IPS-18c (cell line): Measurements from ENCODE around the gene SAPCD1.
"Not testable (repeated sequence)": the region's sequence is repeated elsewhere in the genome, so short reads cannot be mapped to it uniquely, and the experiment has no call there.

Experiments used
- H3K4me3 ChIP-seq: 2 replicates; pipeline ENCODE4 v1.7.0; 2013; ENCODE audit warnings: low read depth, mild to moderate bottlenecking, low read length, moderate library complexity; ENCODE audit not compliant: insufficient read depth
- H3K9me3 ChIP-seq: one replicate; pipeline ENCODE4 v1.6.1; 2013; ENCODE audit warnings: mild to moderate bottlenecking, low read length, moderate library complexity; ENCODE audit not compliant: control insufficient read depth, insufficient read depth

The SAPCD1 gene

DNA sequence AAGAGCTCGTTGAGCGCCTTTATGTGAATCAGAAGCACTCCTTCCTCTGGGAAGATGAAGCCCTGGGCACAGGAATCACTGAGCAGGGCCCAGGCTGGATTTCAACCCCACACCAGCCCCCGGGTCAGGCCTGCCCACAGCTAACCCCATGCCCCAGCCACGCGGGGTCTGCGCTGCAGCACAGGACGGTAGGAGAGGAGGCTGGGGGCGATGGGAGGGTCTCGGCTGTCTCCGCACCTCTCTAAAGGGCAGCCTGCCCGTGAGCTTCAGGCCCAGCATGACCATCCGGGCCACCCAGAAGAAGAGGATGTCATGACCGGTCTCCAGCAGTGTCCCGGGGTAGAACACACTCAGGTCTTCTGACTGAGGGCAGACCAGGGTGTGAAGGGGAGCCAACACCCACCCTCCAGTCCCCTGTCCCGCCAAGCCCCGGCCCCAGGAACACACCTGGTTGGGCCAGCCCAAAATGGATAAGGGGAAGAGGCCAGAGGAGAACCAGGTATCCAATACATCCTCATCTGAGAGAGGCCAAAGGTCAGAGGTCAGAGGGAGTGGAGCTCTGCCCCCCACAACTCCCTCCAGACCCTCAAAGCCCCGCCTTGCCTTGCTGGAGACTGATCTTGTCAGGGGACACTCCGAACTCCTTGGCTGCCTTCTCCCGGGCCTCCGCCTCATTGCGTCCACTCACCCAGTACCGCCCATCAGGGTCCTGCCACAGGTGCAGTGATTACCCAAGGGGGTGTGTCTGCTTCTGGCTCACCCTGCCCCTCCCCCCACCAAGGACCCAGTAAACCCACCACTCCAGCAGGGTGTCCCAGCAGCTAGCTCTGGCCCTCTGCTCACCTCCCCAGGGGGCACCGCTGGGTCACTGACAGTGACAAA is 19.0 kb downstream of the SAPCD1 start:
- H3K9me3 ChIP-seq: no peaks in the 10 kb centered on the region
- no peak overlapping the region for H3K4me3 ChIP-seq

DNA sequence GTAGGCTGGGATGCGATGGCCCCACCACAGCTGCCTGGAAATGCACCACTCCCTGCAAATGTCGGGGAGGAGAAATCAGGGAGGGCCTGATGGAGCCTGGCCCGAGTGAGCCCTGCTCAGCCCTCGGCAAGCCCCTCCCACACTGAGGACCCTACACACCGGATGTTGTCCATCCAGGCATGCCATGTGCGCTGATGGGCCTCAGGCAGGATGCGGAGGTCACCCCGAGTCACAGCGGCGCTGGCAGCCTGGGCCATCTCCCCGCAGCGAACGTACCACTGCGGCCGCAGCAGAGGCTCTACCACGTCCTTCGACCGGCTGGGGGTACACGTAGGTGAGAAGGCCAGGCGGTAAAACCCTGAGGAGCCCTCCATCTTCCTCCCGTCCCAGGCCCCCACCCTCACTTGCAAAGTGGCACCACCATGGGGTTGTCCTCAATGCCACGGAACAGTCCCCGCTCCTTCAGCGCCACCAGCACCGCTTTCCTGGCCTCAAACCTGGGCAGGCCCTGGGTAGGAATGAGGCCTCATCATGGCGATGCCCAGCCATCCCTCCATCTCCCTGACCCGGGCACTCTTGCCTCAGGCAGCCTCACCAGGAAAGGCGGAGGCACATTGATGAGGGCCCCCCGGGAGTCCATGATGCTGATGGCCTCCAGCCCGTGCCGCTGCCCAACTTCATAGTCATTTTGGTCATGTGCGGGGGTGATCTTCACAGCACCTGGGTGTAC is 19.8 kb downstream of the SAPCD1 start:
- H3K4me3 ChIP-seq: no peak overlapping the region
- no peaks in the 10 kb centered on the region for H3K9me3 ChIP-seq

DNA sequence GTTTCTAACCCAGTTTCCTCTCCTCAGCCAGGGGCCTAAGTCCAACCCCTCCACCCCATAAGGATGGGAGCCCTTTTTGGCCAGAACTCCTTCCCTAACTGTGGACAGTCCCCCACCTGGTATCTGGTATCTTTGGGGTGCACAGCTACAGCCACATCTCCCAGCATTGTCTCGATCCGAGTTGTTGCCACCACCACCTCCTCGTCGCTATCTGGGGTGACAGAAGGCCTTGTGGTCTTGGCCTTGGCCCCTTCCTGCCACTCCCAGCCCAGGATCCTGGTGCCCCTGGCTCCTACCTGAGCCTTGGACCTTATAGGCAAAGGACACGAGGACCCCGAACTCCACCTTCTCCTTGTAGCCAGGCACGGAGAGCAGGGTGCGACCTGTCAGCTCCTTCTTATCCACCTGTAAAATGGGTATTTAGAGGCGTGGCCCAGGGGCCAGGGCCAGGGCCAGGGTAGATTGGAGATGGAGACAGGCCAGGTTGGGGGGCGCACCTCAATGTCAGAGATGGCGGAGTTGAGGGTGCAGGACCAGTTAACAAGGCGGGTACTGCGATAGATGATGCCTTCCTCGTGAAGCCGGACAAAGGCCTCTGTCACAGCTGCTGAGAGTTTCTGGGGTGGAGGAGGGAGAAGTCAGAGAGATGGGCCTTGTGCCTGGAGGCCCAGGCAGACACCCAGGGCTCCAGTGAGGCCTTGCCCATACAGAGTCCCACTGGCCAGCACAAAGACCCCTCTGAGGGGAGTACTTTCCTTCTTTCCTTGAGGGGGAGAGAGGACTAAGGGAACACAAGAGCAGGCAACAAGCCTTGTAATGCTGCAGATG is 21.9 kb downstream of the SAPCD1 start:
- Histone ChIP-seq H3K9me3 (no peaks in the 10 kb centered on the region), H3K4me3 (no peak overlapping the region)

DNA sequence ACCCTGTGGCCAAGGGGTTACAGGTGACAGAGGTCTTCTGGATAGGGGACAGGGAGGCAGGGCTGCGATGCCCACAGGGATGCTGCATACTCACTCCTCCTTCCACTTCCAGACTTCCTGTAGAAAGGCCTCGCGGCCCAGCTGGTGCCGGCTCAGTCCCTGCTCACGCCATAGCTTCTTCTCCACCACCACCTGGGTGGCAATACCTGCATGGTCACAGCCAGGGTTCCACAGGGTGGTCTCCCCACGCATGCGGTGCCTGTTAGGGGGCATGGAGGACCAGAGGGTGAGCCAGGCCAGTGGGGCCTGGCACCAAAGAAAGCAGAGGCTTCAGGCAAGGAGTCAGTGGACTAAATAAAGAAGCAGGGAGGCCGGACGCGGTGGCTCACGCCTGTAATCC is 23.0 kb downstream of the SAPCD1 start:
- no peak overlapping the region for H3K4me3 ChIP-seq
- no peaks in the 10 kb centered on the region for H3K9me3 ChIP-seq

DNA sequence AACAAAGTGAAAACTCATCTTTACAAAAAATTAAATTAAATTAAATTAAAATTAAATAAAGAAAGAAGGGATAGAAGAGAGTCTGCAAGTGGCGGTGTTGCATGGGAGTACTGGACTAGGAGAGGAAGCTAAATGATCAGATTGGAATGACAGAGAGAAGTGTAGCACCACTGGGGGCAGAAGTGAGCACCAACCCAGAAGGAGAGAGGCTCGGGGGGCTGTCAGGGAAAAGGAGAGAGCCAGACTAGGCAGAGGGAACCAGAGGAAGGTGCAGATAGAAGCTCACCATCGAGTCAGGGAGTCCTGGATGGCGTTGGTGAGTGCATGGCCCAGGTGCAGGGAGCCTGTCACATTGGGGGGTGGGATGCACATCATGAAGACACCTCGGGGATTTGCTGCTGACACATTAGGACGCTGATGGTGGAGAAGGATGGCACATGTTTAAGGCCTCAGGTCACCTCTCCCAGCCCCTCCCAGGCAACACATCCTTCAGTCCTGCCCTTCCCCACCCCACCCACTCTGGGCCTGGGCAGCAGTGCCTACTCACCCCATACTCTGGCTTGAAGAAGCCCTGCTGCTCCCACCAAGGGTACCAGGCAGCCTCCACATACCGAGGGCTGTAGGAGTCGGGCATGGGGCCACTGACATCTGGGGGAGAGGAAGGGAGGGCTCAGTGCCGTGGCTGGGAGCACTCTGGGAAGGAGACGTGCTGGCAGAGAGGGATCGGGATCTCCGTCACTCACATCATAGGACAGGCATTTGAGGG is 29.1 kb downstream of the SAPCD1 start:
- no peak overlapping the region for H3K4me3 ChIP-seq
- no peaks in the 10 kb centered on the region for H3K9me3 ChIP-seq

DNA sequence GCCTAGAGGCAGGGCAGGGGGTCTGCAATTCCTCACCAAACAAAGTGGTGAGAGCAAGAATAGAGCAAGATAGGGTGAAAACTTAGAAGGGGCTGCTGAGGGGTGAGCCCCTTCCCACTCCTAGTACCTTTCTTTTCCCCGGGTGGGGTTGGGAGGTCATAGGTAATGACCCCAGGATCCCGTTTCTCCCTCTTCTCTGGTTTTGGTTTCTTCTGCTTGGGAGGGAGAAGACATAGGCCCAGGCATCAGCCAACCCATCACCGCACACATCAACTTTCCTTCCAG is 29.6 kb downstream of the SAPCD1 start:
- Histone ChIP-seq H3K9me3 (no peaks in the 10 kb centered on the region), H3K4me3 (no peak overlapping the region)

DNA sequence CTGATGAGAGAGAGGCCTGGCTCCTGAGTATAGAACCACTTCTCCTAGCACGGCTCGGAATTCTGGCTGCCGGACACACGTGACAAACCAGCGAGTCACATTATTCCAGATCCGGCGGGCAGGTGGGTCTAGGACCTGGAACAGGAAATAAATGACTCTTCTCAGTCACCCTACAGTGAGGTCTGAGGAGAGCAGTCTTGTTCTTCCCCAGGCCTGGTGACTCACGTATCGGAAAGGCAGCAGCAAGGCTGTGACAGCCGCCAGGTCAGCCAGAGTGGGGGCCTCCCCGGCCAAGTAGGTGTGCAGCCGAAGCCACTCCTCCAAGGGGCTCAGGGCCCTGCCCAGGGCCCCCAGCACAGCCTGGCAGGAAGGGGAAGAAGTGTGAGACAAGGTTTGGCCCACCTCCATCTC is 30.3 kb downstream of the SAPCD1 start:
- H3K4me3 ChIP-seq: no peak overlapping the region
- no peaks in the 10 kb centered on the region for H3K9me3 ChIP-seq

DNA sequence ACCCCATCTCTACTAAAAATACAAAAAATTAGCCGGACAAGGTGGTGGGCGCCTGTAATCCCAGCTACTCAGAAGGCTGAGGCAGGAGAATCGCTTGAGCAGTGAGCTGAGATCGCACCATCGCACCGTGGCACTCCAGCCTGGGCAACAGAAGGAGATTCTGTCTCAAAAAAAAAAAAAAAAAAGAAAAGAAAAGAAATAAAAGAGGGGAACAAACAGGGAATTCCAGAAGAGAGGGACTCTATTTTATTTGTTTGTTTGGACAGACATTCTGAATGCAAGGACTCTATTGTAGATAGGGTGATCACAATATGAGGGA is 31.4 kb downstream of the SAPCD1 start:
- H3K4me3 ChIP-seq, H3K9me3 ChIP-seq: not testable (repeated sequence)

DNA sequence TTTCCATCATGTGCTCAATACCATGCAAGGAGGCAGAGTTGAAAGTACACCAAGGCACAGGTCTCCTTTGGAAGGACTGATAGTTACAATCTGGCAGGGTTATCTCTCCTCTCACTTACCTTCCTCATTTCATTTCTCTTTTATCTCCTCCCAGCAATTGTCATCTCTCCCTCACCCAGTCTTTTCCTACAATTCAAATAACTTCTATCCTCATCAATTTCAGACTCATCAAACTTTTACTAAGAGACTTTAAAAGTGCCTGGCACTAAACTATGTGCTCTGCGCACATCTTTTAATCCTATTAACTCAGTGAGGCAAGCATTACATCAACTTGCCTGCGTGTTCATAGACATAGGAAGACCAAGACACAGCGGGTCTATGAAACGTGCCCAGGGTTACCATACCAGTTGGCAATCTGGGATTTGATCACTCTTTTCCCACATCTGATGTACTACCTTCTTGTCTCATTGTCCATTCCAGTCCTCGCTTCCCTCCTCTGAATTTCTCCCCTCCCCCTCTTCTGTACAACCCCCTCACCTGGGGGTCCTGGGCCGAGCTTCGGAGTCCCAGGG is 31.9 kb downstream of the SAPCD1 start:
- Histone ChIP-seq H3K4me3 (peak overlapping the region; percentile 93), H3K9me3 (no peaks in the 10 kb centered on the region)

DNA sequence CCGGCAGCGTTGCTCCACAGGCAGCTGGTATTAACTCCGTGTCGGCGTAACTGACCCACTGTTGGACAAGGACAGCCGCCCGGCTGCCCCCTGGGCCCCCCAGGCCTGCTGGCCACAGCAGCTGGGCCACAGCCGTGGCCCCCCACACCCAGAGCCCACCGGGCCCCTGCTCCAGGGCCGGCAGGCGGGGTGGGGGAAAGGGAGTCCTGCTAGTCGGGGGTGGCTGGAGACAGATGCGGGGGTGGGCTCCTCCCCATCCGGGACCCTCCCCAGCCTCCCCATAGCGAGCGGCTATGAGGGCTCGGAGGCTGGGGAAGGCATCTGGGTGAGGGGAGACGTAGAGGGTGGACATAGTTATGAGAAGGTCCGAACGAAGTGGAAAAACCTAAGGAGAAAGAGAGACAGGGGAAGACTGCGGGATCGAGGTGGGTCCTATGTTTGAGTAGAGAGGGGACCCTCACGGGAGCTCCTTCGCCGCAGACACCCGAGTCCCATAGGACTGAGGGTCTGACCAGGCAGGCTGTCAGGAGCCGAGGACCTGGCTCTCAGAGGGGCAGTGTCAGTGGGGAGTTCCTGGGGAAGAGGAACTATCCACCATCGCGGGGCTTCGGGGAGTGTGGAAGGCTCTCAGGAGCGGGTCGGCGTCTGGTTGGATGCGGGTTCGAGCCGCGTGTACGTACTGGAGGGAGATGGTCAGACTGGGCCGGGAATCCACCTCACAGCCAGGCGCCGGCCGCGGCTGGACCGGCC is 32.6 kb downstream of the SAPCD1 start:
- peak overlapping the region; percentile 93 for H3K4me3 ChIP-seq
- no peaks in the 10 kb centered on the region for H3K9me3 ChIP-seq

DNA sequence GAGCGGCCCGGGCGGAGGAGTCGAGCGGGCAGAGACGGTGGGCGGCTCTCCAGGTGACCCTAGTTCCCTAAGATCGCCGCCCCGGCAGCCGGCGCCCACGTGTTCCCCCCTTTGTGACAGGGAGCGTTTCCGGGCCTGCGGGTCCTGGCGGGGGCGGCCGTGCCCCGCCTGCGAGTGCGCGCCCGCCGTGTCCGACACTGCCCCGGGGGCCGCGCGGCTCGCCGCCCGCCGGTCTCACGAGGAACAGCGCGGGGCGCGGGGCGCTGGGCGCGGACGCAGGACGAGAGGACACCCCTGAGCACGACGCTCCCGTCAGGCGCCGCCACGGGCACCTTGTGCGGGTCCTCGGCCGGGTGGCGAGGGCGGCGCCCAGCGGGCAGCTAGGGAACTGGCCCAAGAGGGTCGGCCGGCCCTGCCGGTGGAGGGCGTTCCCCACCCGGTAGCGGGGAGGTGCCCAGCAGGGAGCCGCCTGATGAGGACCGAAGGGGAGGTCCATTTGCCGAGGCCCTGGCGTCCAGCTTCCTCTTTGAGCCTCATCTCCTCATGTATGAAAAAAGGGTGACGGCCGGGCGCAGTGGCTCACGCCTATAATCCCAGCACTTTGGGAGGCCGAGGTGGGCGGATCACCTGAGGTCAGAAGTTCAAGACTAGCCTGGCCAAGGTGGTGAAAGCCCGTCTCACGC is 33.3 kb downstream of the SAPCD1 start, which contains the start of gene VARS1:
Gene VARS1 (minus strand): TSS at position 137 of the 683 bp plus-strand sequence. CDS start 535 bp downstream, outside the sequence.
- Histone ChIP-seq H3K4me3 (peak within 1 kb of the TSS; percentile 93), H3K9me3 (no peaks in the 10 kb centered on the region)

DNA sequence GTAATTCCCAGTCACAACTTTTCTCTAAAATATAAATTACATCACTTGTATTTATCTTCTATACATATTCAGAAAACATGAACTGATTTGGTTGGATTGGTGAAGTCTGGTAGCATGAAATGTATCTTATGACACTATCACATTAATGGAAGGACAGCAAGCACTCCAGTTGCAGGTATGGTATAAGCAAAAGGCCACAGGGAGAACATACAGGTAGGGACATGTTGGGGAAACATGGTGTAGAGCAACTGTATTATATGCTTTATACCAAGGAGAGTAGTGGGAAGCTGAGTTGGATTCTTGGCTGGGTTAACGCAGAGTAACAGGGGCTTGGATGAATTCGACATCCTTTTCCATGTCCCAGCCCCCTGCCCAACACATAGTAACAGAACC is 34.5 kb downstream of the SAPCD1 start:
- Histone ChIP-seq H3K9me3 (no peaks in the 10 kb centered on the region), H3K4me3 (no peak overlapping the region)

DNA sequence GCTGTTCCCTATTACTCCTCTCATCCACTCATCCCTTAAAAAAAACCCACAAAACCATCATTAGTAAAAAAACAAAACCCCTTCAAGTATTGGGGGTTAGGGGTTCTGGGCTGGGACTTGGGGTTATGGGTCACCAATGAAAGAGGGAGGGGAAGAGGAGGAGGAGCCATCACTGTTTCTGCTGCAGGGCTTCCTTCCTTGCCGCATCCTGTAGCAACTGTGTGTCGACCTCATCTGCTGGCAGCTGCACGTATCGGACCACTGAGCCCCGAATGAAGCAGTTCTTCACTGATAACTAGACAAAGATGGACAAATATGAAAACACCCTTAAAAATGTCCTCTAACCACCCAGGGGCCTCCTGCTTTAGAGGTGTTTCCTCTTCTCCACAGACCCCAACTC is 35.1 kb downstream of the SAPCD1 start:
- Histone ChIP-seq H3K4me3 (no peak overlapping the region), H3K9me3 (no peaks in the 10 kb centered on the region)

DNA sequence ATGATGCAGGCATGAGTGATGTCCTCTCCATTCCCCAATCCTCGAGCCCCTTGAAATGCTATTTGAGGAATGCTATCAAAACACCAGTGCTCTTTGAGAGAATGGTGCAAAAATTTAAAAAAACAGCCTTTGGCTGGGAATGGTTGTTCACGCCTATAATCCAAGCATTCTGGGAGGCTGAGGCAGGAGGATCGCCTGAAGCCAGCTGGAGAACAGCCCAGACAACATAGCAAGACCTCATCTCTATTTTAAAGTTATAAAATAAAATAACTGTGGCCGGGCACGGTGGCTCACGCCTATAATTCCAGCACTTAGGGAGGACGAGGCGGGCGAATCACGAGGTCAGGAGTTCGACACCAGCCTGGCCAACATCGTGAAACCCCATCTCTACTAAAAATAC is 37.3 kb downstream of the SAPCD1 start:
- Histone ChIP-seq H3K4me3 (no peak overlapping the region), H3K9me3 (no peaks in the 10 kb centered on the region)

DNA sequence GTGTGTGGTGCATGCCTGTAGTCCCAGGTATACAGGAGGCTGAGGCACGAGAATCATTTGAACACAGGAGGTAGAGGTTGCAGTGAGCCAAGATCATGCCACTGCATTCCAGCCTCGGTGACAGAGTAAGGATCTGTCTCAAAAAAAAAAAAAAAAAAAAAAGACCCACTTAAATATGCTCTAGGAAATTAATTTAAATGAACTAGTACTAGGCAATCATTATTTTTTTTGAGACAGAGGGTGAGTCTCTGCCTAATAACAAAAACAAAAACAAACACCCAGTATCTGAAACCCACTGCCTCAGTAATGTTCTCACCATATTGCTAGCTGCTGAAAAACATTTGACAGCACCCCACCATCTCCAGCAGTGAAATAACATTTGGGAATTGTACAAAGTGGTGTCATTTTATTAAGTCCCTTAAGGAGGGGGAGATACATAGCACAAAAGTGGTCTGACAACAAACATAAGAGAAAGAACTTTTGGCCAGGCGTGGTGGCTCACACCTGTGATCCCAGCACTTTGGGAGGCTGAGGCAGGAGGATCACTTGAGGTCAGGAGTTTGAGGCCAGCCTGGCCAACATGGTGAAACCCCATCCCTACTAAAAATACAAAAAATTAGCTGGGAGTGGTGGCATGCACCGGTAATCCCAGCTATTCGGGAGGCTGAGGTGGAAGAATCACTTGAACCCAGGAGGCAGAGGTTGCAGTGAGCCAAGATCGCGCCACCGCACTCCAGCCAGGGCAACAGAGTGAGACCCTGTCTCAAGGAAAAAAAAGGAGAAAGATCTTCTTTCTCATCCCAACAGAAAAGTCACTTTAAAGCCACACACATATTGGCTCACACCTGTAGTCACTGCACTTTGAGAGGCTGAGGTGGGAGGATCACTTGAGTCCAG is 38.8 kb downstream of the SAPCD1 start:
- H3K9me3 ChIP-seq, H3K4me3 ChIP-seq: not testable (repeated sequence)
